Measurements from ENCODE around the gene PLCXD3.

DNA sequence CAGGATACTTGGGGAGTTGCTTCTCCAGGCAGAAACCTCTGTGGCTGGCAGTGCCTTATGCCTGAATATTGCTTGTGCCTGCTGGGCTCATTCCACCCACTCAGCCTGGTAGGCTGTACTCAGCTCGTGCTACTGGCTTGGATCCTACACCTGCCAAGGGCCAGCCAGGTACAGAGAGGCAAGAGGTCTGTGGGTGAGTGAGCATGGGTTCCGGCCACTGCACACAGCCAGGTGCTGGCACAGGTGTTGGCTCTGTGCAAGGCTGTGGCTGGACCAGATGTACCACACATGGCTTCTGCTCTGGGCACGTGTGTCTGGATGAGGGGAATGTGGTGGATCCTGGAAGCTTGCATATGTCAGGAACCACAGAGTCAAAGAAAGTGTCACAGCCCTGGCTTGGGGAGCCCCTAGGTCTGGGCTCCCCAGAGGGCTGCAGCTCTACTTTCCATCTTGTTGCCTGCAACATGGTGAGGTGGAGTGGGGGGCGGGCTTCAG is 220.4 kb downstream of the PLCXD3 start:
- TF ChIP-seq PCBP2 (IDR thresholded peaks at IDR 0.05; ENCODE audit: low read depth, low read length, poor library complexity, severe bottlenecking) (no peak), POLR2A (conservative IDR thresholded peaks at IDR 0.05) (no peak), RAD21 (CRISPR knock-in tag; conservative IDR thresholded peaks at IDR 0.05 in 1 of 2, IDR thresholded peaks at IDR 0.05 in 1 of 2) (no peak), PML (IDR thresholded peaks at IDR 0.05; ENCODE audit: low read length) (no peak), RBM17 (IDR thresholded peaks at IDR 0.05; ENCODE audit: borderline replicate concordance, low read depth, low read length) (no peak)
- TF ChIP-seq, protein P1, sequence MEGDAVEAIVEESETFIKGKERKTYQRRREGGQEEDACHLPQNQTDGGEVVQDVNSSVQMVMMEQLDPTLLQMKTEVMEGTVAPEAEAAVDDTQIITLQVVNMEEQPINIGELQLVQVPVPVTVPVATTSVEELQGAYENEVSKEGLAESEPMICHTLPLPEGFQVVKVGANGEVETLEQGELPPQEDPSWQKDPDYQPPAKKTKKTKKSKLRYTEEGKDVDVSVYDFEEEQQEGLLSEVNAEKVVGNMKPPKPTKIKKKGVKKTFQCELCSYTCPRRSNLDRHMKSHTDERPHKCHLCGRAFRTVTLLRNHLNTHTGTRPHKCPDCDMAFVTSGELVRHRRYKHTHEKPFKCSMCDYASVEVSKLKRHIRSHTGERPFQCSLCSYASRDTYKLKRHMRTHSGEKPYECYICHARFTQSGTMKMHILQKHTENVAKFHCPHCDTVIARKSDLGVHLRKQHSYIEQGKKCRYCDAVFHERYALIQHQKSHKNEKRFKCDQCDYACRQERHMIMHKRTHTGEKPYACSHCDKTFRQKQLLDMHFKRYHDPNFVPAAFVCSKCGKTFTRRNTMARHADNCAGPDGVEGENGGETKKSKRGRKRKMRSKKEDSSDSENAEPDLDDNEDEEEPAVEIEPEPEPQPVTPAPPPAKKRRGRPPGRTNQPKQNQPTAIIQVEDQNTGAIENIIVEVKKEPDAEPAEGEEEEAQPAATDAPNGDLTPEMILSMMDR (IDR thresholded peaks at IDR 0.05 in 2 of 3, conservative IDR thresholded peaks at IDR 0.05 in 1 of 3; ENCODE audit: insufficient read depth in 2 of 3, low read depth in 1 of 3, low read length in 3 of 3) = no peak
- TF ChIP-seq, protein P2, sequence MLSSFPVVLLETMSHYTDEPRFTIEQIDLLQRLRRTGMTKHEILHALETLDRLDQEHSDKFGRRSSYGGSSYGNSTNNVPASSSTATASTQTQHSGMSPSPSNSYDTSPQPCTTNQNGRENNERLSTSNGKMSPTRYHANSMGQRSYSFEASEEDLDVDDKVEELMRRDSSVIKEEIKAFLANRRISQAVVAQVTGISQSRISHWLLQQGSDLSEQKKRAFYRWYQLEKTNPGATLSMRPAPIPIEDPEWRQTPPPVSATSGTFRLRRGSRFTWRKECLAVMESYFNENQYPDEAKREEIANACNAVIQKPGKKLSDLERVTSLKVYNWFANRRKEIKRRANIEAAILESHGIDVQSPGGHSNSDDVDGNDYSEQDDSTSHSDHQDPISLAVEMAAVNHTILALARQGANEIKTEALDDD (IDR thresholded peaks at IDR 0.05) = no peak

Measured in K562 (cell line).